ENCODE results near the gene VPS25. TPM values are rescaled to one million over a fixed set of nuclear protein-coding genes. Genes with fewer than 3 reads are reported as not detected.

The VPS25 gene
- total RNA-seq, 4 donors from 2014 or later: 78.6 to 93.6 (median 83.0) TPM

GRCh38 chr17:42804918-42805367 lies 31.7 kb downstream of the VPS25 start:
- no peaks in the 10 kb centered on the region for H3K4me1 ChIP-seq
- no peaks in the 10 kb centered on the region for H3K9me3 ChIP-seq
- TF ChIP-seq CTCF (IDR thresholded peaks at IDR 0.05): no peak
- intact Hi-C loops (cut with DNase I): no loop called here
- peaks cover 0 to 19% (median 0%) of the 10 kb centered on the region in 3 donors for H3K36me3 ChIP-seq
- no peaks in the 10 kb centered on the region for H3K27me3 ChIP-seq
- no peak overlapping the region for H3K4me3 ChIP-seq
- 88 to 100% methylated on average over 1 of the region's 1 CpG for WGBS, 2 donors
- no peak for DNase-seq
- no peak overlapping the region for H3K27ac ChIP-seq

- DNase-seq: no peak
- H3K27me3 ChIP-seq: no peaks in the 10 kb centered on the region
- no peaks in the 10 kb centered on the region for H3K4me1 ChIP-seq
- H3K27ac ChIP-seq: no peak overlapping the region
- H3K36me3 ChIP-seq: peaks cover 0 to 32% (median 5%) of the 10 kb centered on the region in 3 donors
- intact Hi-C loops (cut with DNase I): no loop called here
- whole genome bisulfite sequencing, 2 donors: 77 to 95% methylated on average over 1 of the region's 1 CpG
- TF ChIP-seq CTCF (IDR thresholded peaks at IDR 0.05): no peak
- TF ChIP-seq POLR2A (IDR thresholded peaks at IDR 0.05): no peak
- H3K4me3 ChIP-seq: no peak overlapping the region
- H3K9me3 ChIP-seq: no peaks in the 10 kb centered on the region
Observed at GRCh38 chr17:42806249-42806648, 33.0 kb downstream of the VPS25 start.

DNA sequence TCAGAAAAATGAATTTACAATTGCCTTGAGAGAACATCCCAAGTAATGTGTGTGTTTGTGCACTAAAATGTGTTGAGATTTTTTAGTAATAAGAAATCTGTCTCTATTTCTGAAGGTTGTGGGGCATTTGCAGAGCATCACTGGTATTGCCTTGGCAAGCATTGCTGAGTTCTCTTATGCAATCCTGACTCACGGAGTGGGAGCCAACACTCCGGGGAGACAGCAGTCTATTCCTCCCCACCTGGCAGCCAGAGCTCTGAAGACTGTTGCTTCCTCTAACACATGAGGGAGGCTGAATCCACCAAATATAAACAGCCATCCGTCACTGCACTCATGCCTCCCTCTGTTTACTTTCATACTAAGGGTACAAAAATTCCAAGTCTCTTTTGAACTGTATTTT lies 36.0 kb downstream of the VPS25 start:
- intact Hi-C loops (cut with DNase I): no loop called here
- TF ChIP-seq CTCF (IDR thresholded peaks at IDR 0.05) (no peak), POLR2A (IDR thresholded peaks at IDR 0.05) (no peak)
- WGBS, 2 donors: 20 to 23% methylated on average over 3 of the region's 3 CpGs
- H3K36me3 ChIP-seq: peaks cover 4 to 61% (median 13%) of the 10 kb centered on the region in 3 donors
- H3K4me1 ChIP-seq: no peaks in the 10 kb centered on the region
- H3K27me3 ChIP-seq: no peaks in the 10 kb centered on the region
- H3K27ac ChIP-seq: peak overlapping the region in 2 of 4 donors; percentile 10 to 14
- no peak for DNase-seq
- no peaks in the 10 kb centered on the region for H3K9me3 ChIP-seq
- no peak overlapping the region for H3K4me3 ChIP-seq

GRCh38 chr17:42814633-42815399 lies 41.6 kb downstream of the VPS25 start:
- TF ChIP-seq POLR2A (IDR thresholded peaks at IDR 0.05): no peak
- TF ChIP-seq CTCF (IDR thresholded peaks at IDR 0.05): no peak
- intact Hi-C loops (cut with DNase I): loop anchor here (10.0 kb wide), 1 partner anchor 100 kb away; no protein-coding TSS in a partner anchor
- H3K27ac ChIP-seq: no peak overlapping the region
- H3K9me3 ChIP-seq: no peaks in the 10 kb centered on the region
- H3K4me1 ChIP-seq: no peaks in the 10 kb centered on the region
- H3K27me3 ChIP-seq: no peaks in the 10 kb centered on the region
- peaks cover 18 to 99% (median 48%) of the 10 kb centered on the region in 3 donors for H3K36me3 ChIP-seq
- 62 to 65% methylated on average over 8 of the region's 8 CpGs for WGBS, 2 donors
- no peak for DNase-seq
- no peak overlapping the region for H3K4me3 ChIP-seq

DNA sequence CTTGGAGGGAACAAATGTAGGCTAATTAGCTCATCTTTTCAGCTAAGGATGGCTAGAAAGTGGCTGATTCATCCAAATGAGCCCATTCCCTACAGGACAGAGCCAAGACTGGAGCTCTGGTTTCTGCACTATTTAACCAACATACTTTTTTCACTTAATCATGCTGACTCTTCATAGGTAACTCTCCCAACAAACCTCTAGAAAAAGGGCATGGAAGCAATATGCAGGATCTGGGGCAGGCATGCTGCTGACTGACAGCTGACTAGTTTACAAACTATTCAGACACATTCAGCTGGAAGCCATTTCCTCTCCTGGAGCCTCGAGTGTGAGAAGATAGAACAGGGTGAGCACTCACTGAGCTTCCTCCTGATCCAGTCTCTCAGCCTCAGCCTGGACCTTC lies 44.6 kb downstream of the VPS25 start:
- DNase-seq: no peak
- no peak for TF ChIP-seq POLR2A (IDR thresholded peaks at IDR 0.05)
- no peak for TF ChIP-seq CTCF (IDR thresholded peaks at IDR 0.05)
- intact Hi-C loops (cut with DNase I): loop anchor here (10.0 kb wide), 1 partner anchor 103 kb away; no protein-coding TSS in a partner anchor
- peaks cover 3 to 11% (median 6%) of the 10 kb centered on the region in 3 donors for H3K4me1 ChIP-seq
- no peaks in the 10 kb centered on the region for H3K9me3 ChIP-seq
- no peak overlapping the region for H3K4me3 ChIP-seq
- H3K36me3 ChIP-seq: peaks cover 18 to 99% (median 38%) of the 10 kb centered on the region in 3 donors
- H3K27me3 ChIP-seq: no peaks in the 10 kb centered on the region
- no peak overlapping the region for H3K27ac ChIP-seq
- WGBS, 2 donors: 46 to 67% methylated on average over 1 of the region's 1 CpG
